ENCODE results near the gene SH3GLB2.
"Not testable (repeated sequence)": the region's sequence is repeated elsewhere in the genome, so short reads cannot be mapped to it uniquely, and the experiment has no call there.

Gene SH3GLB2

GRCh38 chr9:128987805-128988204 is 40.3 kb downstream of the SH3GLB2 start:
- no peak for DNase-seq

GRCh38 chr9:128986671-128987070 is 41.5 kb downstream of the SH3GLB2 start:
- no peak for DNase-seq

- no peak for DNase-seq
Measured at GRCh38 chr9:128983536-128983935, 44.6 kb downstream of the SH3GLB2 start.

- DNase-seq = no peak
Measured at GRCh38 chr9:128979111-128979510, 49.0 kb downstream of the SH3GLB2 start.

GRCh38 chr9:128972956-128973355 is 55.2 kb downstream of the SH3GLB2 start:
- DNase-seq = no peak

- DNase-seq = no peak
Measured at GRCh38 chr9:128969491-128969890, 58.6 kb downstream of the SH3GLB2 start.

GRCh38 chr9:128961403-128961802 is 66.7 kb downstream of the SH3GLB2 start:
- not testable (repeated sequence) for DNase-seq
